ENCODE measurements around the gene HTT.

- TF ChIP-seq POLR2AphosphoS5 (IDR thresholded peaks at IDR 0.05; ENCODE audit: borderline replicate concordance, low read depth, low read length) (no peak), EZH2 (IDR thresholded peaks at IDR 0.05) (no peak)
Observed at GRCh38 chr4:3065551-3065950, 8.9 kb upstream of the HTT start.
